NCI-H128 (cell line): ENCODE measurements around the gene TBC1D2.

Experiments
- DNase-seq: peaks from one replicate; lab custom pipeline; 2025; ENCODE audit not compliant: unreplicated experiment; lab: John Stamatoyannopoulos, UW

The TBC1D2 gene

DNA sequence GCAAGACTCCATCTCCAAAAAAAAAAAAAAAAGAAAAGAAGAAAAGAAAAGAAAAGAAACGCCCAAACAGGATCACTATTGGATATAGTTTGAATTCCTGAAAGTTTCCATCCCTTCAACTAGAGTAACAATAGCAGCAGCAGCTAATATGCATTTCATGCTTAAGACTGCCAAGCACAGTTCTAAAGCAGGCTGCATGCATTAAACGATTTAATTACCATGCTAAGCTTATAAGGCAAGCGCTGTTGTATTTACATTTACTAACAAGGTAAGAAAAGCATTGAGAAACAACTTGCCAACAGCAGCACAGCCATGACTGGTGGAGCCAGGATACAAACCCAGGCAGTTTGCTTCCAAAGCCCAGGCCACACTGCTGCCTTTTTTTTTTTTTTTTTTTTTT is 13.0 kb downstream of the TBC1D2 start:
- DNase-seq: no peak

DNA sequence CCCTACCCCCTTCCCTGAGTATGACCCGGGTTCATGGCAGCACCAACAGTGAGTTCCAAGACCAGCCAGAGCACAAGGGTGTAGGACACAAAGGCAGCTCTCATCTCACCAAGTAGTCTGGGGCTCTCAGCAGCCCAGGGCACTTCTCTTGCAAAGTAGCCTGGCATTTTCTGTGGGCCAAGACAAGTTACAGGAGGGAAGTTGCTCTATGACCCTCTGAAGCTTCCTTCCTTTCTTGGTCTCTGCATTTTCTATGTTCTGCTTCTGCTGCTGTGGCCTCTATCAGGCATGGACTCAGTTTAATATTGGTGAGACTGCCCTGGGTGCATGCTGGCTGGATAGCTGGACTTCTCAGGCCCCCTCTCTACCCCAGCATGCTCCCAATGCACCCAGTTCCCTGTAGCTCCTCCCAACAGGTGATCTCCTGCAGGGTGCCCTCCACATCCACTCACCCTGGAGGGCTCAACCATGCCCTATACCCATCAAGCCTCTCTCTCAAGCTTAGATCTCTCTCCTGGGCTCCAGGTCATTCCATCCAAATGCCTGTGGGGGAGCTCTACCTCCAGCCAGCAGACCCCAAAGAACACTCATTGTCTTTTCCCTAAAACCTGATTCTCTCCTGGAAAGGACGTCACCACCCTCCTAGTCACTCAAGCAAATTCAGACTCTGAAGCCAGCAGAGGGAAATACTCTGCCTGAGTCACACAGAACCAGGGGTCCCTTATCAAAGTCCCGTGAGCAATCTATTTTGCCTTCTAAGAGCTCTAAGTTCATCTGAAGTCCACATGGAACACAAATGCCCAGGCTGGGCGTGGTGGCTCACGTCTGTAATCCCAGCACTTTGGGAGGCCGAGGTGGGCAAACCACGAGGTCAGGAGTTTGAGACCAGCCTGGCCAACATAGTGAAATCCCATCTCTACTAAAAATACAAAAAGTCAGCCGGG is 13.8 kb downstream of the TBC1D2 start:
- no peak for DNase-seq

DNA sequence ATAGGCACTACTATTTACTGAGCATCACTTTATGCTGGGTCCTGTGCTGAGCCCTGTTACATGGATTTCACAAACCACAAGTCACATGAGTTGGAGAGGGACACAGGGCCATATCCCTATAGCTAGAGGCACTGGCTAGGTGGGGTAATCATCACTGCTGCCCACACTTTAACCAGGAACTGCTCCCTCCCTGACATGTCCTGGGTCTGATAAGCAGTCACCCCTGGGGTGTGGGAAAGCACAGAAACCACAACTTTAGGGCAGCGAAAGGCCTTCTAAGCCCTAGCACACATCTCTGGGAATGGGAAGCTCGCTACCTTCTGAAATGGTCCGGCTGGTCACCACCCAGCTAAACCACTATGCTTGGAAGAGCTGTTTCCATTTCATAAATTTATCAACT is 15.0 kb downstream of the TBC1D2 start:
- no peak for DNase-seq

DNA sequence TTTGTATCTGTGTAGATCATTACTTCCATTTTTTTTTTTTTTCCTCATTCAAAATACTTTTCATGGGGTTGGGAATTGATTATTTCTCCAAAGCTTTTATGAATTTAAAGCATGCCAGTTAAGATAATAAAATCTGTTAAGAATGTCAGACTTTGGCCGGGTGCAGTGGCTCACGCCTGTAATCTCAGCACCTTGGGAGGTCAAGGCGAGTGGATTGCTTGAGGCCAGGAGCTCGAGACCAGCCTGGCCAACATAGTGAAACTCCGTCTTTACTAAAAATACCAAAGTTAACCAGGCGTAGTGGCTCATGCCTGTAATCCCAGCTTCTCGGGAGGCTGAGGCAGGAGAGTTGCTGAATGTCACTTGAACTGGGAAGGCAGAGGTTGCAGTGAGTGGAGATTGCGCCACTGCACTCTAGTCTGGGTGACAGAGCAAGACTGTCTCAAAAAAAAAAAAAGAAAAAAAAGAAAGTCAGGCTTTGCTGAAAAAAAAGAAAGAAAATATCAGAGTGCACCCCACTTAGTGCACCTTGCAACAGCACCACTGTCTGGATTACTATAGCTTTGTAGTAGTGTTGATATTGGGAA is 18.5 kb downstream of the TBC1D2 start:
- no peak for DNase-seq

DNA sequence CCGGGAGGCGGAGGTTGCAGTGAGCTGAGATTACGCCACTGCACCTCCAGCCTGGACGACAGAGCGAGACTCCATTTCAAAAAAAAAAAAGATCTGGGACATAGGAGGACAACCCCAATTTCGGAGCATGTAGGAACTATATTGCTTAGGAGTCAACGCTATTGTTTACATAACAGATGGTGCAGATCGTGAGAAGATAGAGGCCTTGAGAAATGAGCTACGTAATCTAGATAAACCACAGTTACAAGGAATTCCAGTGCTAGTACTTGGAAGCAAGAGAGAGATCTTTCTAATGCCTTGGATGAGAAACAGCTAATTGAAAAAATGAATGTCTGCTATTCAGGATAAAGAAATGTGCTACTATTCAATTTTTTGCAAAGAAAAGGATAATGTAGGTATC is 20.3 kb downstream of the TBC1D2 start:
- no peak for DNase-seq

DNA sequence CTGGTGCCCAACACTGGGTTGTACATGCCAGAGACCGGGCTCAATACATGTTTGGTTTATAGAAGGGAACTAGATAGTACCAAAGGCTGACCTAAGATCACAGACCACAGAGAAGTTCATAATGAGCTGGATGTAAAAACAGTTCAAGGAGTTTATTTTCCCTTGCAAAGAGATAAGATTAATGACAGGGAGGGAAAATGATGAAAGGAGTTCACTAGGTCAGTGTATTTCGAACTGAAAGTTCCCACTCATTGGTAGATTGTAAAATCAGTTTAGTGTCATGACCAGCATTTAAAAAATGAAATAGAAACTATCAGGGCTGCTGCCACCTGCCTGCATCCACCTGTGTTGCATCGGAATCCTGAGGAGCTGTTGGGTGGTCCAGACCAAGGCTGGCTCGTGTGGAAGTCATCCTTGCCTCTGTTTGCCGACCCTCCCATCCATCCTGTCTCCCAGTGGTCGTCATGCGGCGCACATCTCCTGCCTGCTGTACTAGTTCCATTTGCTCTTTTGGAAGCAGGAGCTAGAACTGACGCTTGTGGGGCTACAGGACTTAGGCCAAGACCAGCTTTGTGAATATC is 21.1 kb downstream of the TBC1D2 start:
- no peak for DNase-seq

DNA sequence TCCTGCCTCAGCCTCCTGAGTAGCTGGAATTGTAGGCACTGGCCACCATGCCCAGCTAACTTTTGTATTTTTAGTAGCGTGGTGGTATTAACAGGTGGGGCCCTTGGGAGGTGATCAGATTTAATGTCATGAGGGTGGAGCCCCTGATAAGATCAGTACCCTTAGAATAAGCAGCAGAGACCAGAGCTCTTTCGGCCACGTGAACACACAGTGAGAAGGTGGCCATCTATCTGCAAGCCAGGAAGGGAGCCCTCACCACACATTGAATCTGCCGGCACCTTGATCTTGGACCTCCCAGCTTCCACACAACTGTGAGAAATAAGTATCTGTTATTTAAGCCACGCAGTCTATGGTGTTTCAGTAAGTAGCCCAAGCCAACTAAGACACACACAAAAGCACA is 22.5 kb downstream of the TBC1D2 start:
- DNase-seq: no peak

DNA sequence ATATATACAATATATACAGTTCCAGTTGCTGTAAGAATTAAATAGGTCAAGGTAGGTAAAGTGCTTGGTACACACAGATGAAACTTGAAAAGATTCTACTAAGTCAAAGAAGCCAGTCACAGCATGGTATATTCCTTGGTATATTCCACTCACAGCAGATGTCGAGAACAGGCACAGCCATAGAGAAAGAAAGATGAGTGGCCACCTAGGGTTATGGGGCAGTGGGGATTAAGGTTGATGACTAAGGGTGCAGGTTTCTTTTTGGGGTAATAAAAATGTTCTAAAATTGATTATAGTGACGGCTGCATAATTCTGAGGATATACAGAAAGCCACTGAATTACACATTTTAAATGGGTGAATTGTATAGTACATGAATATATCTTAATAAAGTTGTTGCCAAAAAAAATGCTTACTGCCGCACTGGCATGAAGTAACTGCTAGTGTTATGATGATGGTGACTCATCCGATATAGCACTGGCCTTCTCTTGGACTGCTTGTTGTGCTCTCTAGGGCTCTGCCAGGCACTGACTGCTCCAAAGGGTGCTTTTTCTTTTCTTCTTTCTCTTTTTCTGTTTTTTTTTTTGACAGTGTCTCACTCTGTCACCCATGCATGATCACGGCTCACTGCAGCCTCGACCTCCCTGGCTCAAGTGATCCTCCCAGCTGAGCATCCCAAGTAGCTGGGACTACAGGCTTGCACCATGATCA is 23.5 kb downstream of the TBC1D2 start:
- DNase-seq: no peak

DNA sequence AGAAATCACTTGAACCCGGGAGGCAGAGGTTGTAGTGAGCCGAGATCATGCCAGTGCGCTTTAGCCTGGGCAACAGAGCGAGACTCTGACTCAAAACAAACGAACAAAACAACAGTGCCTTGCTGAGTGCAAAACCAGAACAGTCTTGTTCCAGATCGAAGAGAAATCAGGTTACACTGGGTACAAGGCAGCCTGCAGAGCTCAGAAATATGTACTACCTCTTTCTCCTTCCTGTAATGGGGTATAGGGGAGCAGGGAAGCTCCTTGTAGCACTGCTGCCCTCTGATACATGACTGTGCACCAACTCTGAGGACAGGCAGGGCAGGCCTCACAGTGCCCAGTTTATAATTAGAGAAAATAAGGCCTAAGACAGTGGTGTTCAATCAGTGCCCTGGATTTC is 24.7 kb downstream of the TBC1D2 start:
- no peak for DNase-seq

DNA sequence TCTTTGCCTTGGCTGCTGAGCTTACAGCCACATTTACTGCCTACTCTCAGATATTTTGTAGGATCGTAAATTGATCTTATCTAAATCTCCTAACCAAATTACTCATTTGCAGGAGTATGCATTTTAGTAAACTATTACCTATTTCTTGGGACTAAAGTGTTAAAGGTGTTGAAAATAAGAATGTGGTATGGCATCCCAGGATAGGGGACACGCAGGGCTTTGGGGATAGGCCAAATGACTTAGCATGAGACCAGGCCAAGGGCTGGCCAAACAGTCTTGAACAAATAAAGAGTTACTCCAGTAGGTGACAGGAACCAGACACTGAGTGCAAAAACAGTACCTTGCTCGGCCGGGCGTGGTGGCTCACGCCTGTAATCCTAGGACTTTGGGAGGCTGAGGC is 25.1 kb downstream of the TBC1D2 start:
- DNase-seq: no peak

DNA sequence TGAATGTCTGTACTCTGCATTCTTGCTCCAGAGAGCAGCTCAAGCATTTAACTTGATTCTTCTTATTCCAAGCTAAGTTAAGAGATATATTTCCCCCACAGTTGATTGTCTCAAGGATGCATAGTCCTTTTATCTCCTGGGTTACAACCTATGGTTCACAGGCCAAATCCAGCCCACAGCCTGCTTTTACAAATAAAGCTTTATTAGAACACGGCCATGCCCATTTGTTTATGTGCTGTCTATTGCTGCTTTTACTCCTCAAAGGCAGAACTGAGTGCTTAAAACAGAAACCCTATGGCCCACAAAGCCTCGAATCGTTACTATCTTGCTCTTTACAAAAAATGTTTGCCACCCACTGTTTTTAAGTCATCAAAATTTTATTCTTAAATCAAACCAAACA is 25.8 kb downstream of the TBC1D2 start:
- DNase-seq: no peak

DNA sequence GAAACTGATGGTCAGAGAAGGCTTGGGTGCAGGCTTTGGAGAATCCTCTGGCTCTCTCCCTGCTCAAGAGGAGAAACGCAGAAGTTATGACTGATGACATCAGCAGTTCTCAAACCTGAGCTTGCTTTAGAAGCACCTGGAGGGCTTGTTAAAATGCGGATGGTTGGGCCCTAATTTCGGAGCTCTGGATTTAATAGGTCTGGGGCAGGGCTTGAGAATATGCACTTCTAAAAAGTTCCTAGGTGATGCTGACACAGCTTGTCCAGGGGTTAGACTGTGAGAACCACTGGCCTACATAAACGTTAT is 26.4 kb downstream of the TBC1D2 start:
- DNase-seq: no peak

DNA sequence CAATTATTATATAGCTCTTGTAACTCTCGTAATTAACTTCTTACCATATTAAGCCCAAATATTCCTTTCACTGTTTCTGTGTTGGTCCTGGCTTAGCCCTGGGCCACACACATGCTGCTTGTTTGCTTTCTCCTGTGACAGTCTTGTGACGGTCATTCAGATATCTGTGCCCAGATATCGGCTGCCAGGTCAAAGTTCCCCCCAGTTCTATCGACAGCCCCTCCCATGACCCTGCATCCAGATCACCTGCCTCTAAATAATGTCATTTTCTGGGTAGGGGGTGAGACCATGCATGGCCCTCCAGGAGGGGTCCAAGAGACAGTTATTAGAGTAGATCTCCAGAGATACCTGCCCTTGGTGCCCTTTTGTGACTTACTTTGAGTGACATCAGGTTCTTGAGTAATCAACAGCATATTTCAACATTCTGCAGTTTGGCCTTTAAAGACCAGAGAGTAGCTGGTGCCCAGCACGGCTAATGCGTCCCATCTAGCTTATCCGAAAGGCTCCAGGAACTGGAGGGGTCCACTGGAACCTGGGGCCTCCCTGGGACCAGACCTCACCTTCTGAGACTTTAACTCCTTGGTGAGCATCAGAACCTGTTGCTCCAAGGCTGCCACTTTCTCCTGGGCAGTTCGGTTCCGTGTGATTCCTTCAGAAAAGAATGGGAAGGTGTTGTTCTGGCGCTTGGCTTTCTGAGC is 26.9 kb downstream of the TBC1D2 start:
- DNase-seq: no peak

DNA sequence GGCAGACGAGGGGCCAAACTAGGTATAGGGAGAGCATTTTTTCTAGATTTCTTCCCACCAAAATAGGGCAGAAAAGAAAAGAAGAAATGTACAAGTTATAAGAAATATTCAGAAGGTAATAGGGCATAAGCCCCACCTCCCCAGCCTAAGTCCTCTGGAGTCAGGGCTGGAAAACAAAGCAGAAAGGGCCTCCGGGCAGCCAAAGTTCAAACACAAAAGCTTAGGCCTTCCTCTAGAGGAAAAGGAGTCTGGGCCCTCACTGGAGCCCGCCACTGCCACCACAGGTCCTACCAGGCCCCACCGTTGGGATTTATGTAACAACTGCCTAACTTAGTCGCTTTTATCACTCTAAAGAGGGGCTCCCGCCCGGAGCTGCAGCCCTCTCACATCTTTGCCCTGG is 27.6 kb downstream of the TBC1D2 start:
- no peak for DNase-seq

DNA sequence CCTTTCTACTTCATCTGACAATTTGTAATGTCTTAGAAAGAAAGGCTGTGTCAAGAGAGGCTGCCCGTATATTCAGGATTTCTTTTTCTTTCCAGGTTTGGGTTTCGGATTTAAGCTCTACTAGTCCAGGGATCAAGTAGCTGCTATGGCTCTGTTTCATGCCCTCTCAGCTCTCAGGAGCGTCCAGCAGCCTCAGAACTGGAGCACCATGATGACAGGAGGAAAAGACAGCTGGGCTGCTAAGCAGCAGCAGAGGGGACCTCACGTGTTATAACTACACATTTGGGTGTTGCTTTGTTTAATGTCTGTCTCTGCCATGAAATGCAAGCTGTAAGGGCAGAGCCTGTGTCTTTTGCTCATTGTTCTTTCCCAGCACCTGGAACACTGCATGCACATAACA is 28.5 kb downstream of the TBC1D2 start:
- no peak for DNase-seq

DNA sequence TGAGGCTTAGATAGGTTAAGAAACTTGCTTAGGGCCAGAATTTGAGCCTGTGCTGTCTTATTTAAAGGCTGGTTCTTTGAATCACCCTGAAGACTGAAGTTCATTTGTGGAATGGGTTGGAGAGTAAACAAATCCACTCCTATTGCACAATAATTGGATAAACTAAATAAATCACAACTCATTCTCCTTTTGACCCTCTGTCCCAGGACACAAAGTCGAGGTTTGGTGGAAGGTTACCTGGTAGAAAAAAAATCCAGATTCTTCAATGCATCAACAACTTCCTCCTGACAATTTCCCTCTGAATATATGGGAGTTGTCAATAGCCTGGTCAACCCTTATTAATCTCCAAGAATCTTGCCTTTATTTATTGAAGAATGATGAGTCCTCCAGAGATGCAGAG is 28.9 kb downstream of the TBC1D2 start:
- no peak for DNase-seq

DNA sequence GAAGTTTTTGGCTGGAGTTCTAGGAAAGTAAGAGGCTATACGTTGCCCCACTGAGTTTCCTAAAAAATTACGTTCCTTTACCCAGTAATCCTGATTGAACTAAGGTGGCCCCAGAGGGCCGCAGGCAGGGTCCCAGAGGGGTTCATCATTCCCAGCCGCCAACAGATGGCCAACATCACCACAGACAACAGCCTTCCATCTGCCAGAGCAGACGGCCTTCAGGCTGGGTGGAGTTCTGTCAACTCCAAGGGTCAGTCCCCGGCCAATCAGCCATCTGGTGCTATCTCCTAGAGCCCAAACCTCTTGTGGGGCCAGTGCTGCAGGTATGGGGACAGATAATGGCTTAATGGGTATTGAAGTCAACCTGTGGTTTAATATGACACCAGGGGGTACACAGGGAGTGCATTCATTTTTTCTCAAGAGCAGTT is 30.4 kb downstream of the TBC1D2 start:
- DNase-seq: no peak

DNA sequence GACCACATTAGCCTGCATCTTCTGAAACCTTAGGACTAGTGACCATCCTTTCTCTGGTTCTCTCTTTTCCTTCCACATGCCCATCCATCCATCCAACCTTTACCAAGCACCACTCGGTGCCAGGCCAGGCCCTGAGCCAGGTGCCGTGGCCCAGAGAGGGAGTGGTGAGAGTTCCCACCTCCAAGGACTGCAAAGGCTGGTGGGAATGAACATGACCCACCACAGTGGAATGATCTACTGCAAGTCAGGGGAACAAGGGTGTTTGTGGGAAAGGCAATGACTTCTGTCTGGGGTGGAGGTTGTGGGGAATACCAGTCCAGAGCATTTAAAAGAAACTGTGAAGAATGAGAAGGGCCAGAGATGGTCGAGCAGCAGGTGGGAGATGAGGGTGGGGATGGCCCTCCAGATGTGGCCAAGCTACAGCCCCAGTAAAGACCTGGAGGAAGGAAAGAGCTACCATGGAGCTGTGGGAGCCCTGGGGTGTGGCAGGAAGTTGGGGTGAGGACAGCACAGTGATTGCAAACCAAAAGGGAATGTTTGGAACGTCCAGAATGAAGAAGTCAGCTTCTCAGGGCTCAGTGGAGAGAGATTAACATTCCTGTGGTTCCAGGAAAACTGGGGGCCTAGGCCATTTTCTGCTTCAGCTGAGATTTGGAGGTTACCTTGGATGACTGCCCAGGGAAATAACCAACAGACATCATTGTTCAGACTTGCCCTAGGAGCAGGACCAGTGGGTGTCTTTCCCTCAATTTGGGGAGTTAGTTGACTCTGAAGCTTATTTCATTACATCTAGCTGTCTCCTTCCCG is 32.4 kb downstream of the TBC1D2 start:
- DNase-seq: no peak

DNA sequence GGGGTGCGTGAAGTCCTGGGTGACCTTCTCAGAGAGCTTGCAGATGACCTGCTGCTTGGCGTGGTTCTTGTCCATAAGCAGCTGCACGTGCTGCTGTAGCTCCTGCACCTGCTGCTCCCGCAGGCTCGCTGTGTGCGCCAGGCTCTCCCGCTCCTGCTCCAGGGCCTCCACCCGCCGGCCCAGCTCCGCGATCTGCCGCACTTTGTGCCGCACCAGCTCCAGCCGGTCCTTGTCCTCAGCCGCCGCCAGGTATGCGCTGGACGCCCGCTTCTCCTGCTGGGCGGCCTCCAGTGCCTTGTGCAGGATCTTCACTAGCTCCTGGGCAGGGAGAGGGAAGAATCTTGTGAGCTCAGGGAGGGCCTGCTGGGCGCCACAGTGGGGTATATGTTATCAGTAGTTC is 34.5 kb downstream of the TBC1D2 start:
- DNase-seq: no peak

DNA sequence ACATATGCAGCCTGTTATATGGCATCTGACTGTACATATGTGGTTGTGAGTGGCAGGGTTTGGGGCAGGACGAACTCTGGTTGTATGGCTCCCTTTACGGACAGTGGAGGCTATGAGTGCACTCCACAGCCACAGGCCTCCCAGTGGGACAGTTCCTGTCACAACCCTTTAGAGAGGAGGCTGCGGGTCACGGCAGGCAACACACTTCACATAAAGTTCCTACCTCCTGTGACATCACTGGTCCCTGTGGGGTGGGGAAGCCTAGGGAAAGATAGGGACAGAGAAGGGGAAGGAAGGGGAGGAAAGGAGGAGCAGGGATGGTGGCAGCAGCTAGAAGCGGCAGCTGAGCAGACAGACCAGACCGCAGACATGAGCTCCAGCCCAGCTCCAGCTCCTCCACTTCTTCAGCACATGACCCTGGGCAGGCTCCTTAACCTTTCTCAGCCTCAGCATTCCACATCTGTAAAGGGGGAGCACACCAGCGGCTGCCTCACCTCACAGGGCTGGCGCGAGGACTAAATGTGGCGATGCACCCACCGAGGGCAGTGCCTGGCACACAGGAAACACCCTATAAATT is 35.6 kb downstream of the TBC1D2 start:
- no peak for DNase-seq
